Transverse colon (tissue), 4 donors: ENCODE results near the gene CFAP46. TPM values are rescaled to one million over a fixed set of nuclear protein-coding genes. Genes with fewer than 3 reads are reported as not detected.

ENCODE experiments used
- DNase-seq: peaks from one replicate; pipeline ENCODE4 v3.0.0-alpha.2; 2019
- H3K27ac ChIP-seq, 4 donors: fragments of 200-600 bp; sonication (generic); 2 replicates each; pipeline ENCODE4 v1.5.1; 2016 to 2018; ENCODE audit warnings: inconsistent platforms in 4 of 4
- H3K27me3 ChIP-seq: fragments of 200-600 bp; sonication (generic); 2 replicates; pipeline ENCODE4 v1.5.1; 2017; ENCODE audit warnings: inconsistent platforms
- H3K36me3 ChIP-seq, 4 donors: fragments of 200-600 bp; sonication (generic); 2 replicates each; pipeline ENCODE4 v1.5.1; 2017 to 2019; ENCODE audit warnings: inconsistent platforms in 4 of 4
- H3K4me1 ChIP-seq, 4 donors: fragments of 200-600 bp; sonication (generic); 2 replicates each; pipeline ENCODE4 v1.5.1; 2017 to 2020; ENCODE audit warnings: inconsistent platforms in 4 of 4
- H3K4me3 ChIP-seq, 4 donors: fragments of 200-600 bp; sonication (generic); 1 replicate in 1 of 4; 2 replicates in 3 of 4; pipeline versions ENCODE4 v1.5.1 to v1.6.1; 2017 to 2019; ENCODE audit warnings: inconsistent platforms in 4 of 4
- H3K9me3 ChIP-seq, 2 donors: fragments of 200-600 bp; sonication (generic); 2 replicates each; pipeline ENCODE4 v1.5.1; 2017 to 2019; ENCODE audit warnings: inconsistent platforms in 2 of 2
- EP300 ChIP-seq: sonication (generic); formaldehyde crosslinking; IDR thresholded peaks from one replicate; pipeline ENCODE4 v1.6.1; 2017; ENCODE audit warnings: antibody characterized with exemption, low read depth
- POLR2A ChIP-seq: fragments of 450-650 bp; IDR thresholded peaks from one replicate; pipeline ENCODE4 v1.6.1; 2016; ENCODE audit warnings: antibody characterized with exemption, mild to moderate bottlenecking, moderate library complexity
- POLR2AphosphoS5 ChIP-seq, 3 donors: sonication (generic); formaldehyde crosslinking; IDR thresholded peaks; one replicate each; pipeline ENCODE4 v1.6.1; 2016; ENCODE audit warnings: antibody characterized with exemption in 3 of 3
- WGBS, 2 donors: methylation state at CpG; one replicate each; pipeline ENCODE4 v1.1.5; 2018; ENCODE audit warnings: low coverage in 1 of 2; 5-methylcytosine and 5-hydroxymethylcytosine counted together
- in situ Hi-C, 4 donors: fragments of 200-750 bp; cut with MboI; loops; one replicate each; pipeline versions ENCODE4 v1.15.0 to v1.15.1; 2017; ENCODE audit warnings: low sequenced_read_pairs in 3 of 4, low pct_ligation_motif_present in 1 of 4, low pct_unique_long_range_greater_than_20kb in 1 of 4
- intact Hi-C: fragments of 100-400 bp; cut with DNase I; formaldehyde crosslinking; loops from one replicate; pipeline ENCODE4 v1.15.1; 2023; ENCODE audit warnings: low total_unique reads
- total RNA-seq, 4 donors: library from RNA; depleted of rRNA; stranded (reverse); fragments of >200 nt; gene quantifications; one replicate each; pipeline ENCODE4 v1.1.0, GENCODE V29; 2016
- TF ChIP-seq, protein P1 (sequence below), 5 experiments: fragments of 200-600 bp in 3 of 5; fragments of 450-650 bp in 2 of 5; sonication (generic) in 3 of 5; IDR thresholded peaks; 1 replicate in 2 of 5; 2 replicates in 3 of 5; pipeline ENCODE4 v1.5.1; 2016 to 2017; ENCODE audit warnings: antibody characterized with exemption in 5 of 5, inconsistent platforms in 3 of 5, mild to moderate bottlenecking in 2 of 5, moderate library complexity in 1 of 5

The CFAP46 gene
- total RNA-seq, 4 donors from 2014 or later: not detected

DNA sequence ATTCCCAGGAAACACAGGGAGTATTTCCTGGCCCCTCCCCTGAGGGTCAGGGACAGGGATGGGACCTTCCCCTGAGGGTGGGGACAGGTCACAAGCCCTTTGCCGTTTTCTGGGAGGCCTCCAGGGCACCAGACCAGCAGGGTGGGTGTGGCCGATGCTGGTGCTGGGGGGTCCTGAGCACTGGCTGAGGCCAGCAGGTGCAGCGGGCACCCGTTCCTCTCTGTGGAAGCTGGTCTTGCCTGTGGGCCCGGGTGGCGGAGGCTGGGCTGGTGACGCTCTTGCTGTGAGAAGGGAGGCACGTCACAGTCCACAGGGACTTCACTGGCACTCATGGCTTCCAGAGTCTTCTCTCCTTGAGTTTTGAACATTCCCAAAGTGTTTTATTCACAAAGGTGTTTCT, 44.2 kb upstream of the CFAP46 start:
- Histone ChIP-seq H3K4me1 (no peaks in the 10 kb centered on the region), H3K9me3 (no peaks in the 10 kb centered on the region), H3K27me3 (peaks cover 11% of the 10 kb centered on the region), H3K27ac (no peak overlapping the region), H3K4me3 (no peak overlapping the region), H3K36me3 (no peaks in the 10 kb centered on the region)
- in situ Hi-C loops: no loop called here
- no peak for DNase-seq
- WGBS, 2 donors: 78% methylated on average over 8 of the region's 8 CpGs; no CpG with 5 or more reads in 1 of the 2 donors
- TF ChIP-seq EP300 (no peak), POLR2AphosphoS5 (IDR thresholded peaks at IDR 0.05) (no peak), POLR2A (no peak)
- TF ChIP-seq, protein P1, sequence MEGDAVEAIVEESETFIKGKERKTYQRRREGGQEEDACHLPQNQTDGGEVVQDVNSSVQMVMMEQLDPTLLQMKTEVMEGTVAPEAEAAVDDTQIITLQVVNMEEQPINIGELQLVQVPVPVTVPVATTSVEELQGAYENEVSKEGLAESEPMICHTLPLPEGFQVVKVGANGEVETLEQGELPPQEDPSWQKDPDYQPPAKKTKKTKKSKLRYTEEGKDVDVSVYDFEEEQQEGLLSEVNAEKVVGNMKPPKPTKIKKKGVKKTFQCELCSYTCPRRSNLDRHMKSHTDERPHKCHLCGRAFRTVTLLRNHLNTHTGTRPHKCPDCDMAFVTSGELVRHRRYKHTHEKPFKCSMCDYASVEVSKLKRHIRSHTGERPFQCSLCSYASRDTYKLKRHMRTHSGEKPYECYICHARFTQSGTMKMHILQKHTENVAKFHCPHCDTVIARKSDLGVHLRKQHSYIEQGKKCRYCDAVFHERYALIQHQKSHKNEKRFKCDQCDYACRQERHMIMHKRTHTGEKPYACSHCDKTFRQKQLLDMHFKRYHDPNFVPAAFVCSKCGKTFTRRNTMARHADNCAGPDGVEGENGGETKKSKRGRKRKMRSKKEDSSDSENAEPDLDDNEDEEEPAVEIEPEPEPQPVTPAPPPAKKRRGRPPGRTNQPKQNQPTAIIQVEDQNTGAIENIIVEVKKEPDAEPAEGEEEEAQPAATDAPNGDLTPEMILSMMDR (IDR thresholded peaks at IDR 0.05): no peak
- intact Hi-C loops: no loop called here

DNA sequence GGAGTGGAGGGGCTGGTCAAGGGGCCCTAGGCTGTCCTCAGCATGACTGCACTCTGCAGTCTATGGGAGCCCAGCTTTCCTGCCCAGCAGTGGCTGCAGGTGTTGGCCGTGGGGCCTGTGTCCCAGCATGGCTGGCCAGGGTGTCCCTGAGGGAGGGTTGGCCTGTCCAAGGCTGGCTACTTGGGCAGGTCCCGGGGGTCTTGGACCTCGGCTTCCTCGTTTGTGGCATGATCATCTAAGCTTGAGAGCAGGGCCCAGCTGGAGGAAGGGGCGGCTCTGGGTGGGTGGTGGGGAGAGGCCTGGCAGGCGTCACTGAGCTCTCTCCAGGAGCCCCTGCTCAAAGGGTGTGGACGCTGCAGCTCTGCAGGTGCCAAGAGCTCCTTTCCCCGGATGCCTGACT, 43.7 kb upstream of the CFAP46 start:
- H3K4me1 ChIP-seq: no peaks in the 10 kb centered on the region
- WGBS, 2 donors: 76% methylated on average over 8 of the region's 8 CpGs; no CpG with 5 or more reads in 1 of the 2 donors
- intact Hi-C loops: no loop called here
- DNase-seq: no peak
- H3K27me3 ChIP-seq: peaks cover 11% of the 10 kb centered on the region
- no peak overlapping the region for H3K4me3 ChIP-seq
- in situ Hi-C loops: no loop called here
- no peak overlapping the region for H3K27ac ChIP-seq
- TF ChIP-seq EP300: no peak
- TF ChIP-seq POLR2A: no peak
- no peak for TF ChIP-seq POLR2AphosphoS5 (IDR thresholded peaks at IDR 0.05)
- TF ChIP-seq, protein P1 (IDR thresholded peaks at IDR 0.05): no peak
- H3K36me3 ChIP-seq: no peaks in the 10 kb centered on the region
- H3K9me3 ChIP-seq: no peaks in the 10 kb centered on the region

GRCh38 chr10:132985546-132985900, 43.2 kb upstream of the CFAP46 start:
- H3K4me3 ChIP-seq: no peak overlapping the region
- H3K9me3 ChIP-seq: no peaks in the 10 kb centered on the region
- intact Hi-C loops: no loop called here
- TF ChIP-seq POLR2A (no peak), EP300 (no peak), POLR2AphosphoS5 (IDR thresholded peaks at IDR 0.05) (no peak)
- TF ChIP-seq, protein P1 (IDR thresholded peaks at IDR 0.05): no peak
- H3K4me1 ChIP-seq: no peaks in the 10 kb centered on the region
- H3K27ac ChIP-seq: no peak overlapping the region
- peaks cover 11% of the 10 kb centered on the region for H3K27me3 ChIP-seq
- in situ Hi-C loops: no loop called here
- no peak for DNase-seq
- WGBS, 2 donors: 96% methylated on average over 3 of the region's 6 CpGs; no CpG with 5 or more reads in 1 of the 2 donors
- H3K36me3 ChIP-seq: no peaks in the 10 kb centered on the region

DNA sequence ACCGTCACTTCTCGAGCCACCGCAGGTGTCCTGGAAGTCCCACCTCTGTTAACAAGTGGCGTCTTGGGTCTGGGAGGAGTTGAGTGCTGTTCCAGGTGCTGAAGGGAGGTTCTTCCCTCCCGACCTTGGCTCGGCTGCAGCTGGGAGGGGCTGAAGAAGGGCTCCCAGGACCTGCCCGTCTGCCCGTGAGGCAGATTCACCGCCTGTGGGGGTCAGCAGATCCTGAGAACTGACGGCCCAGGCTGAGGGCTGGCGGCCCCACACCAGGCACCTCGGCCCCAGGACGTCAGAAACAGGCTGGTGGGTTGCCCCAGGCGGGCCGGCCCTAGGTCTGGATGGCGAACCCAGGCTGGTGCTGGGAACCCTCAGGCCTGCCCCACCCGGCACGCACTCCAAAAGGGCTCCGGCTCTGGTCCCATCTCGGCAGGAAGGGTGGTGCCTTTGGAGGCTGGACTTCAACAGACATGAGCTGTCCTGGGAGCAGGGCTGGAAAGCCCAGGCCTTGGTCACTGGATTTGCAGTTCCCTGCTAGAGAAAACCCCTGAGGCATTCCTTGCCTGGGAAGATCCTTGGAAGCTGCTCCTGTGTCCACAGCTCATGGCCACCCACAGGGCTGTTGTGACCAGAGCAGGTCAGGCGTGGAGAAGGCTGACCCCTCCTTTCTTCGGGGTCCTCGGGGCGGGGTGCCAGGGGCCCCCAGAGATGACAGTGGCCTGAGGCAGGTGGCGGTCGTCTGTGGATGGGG, 42.6 kb upstream of the CFAP46 start:
- Histone ChIP-seq H3K4me1 (no peaks in the 10 kb centered on the region), H3K4me3 (no peak overlapping the region), H3K36me3 (no peaks in the 10 kb centered on the region), H3K27ac (no peak overlapping the region), H3K27me3 (peaks cover 11% of the 10 kb centered on the region), H3K9me3 (no peaks in the 10 kb centered on the region)
- 60 to 87% methylated on average over 3 to 26 of the region's 26 CpGs for WGBS, 2 donors
- TF ChIP-seq, protein P1 (IDR thresholded peaks at IDR 0.05): no peak
- no peak for TF ChIP-seq EP300
- no peak for TF ChIP-seq POLR2AphosphoS5 (IDR thresholded peaks at IDR 0.05)
- TF ChIP-seq POLR2A: no peak
- no peak for DNase-seq
- in situ Hi-C loops (no loop called here), intact Hi-C loops (no loop called here)
